H1 (cell line): ENCODE data around the gene HACL1. TPM values are rescaled to one million over a fixed set of nuclear protein-coding genes. Genes with fewer than 3 reads are reported as not detected.

Source experiments
- CTCF ChIA-PET: fragments of 300-600 bp; sonication (Branson Sonifier 250); formaldehyde crosslinking; loops from one replicate; lab custom pipeline; 2021; ENCODE audit not compliant: partially characterized antibody; lab: Charles Lee
- POLR2A ChIA-PET: fragments of 300-600 bp; sonication (Branson Sonifier 250); formaldehyde crosslinking; loops from one replicate; lab custom pipeline; 2021; ENCODE audit warnings: inconsistent platforms; ENCODE audit not compliant: partially characterized antibody; lab: Charles Lee
- DNase-seq, 2 experiments: peaks; one replicate each; pipeline versions ENCODE4 v3.0.0 to v3.0.0-alpha.2; 2010 to 2022; ENCODE audit warnings: low spot score in 2 of 2, low read depth in 1 of 2, mixed read lengths in 1 of 2
- FAIRE-seq: peaks from 2 replicates; lab custom pipeline; 2011; peaks lifted over from hg19 to GRCh38; lab: Jason Lieb, UNC
- H2AFZ ChIP-seq: 2 replicates; pipeline ENCODE4 v1.8.1; 2012; ENCODE audit warnings: low read length, inconsistent platforms
- H2AK5ac ChIP-seq: 2 replicates; pipeline ENCODE4 v1.6.1; 2013; ENCODE audit warnings: low read depth, low read length
- H2BK120ac ChIP-seq: replicated peaks from 2 replicates; pipeline ENCODE3; 2013; ENCODE audit warnings: low read depth, low read length, inconsistent platforms
- H2BK12ac ChIP-seq: 2 replicates; pipeline ENCODE4 v1.6.1; 2013; ENCODE audit warnings: low read depth, low read length
- H2BK15ac ChIP-seq: 2 replicates; pipeline ENCODE4 v1.6.1; 2013; ENCODE audit warnings: low read length
- H2BK20ac ChIP-seq: 2 replicates; pipeline ENCODE4 v1.6.1; 2013; ENCODE audit warnings: low read length
- H2BK5ac ChIP-seq: 2 replicates; pipeline ENCODE4 v1.6.1; 2013; ENCODE audit warnings: low read depth, low read length
- H3K14ac ChIP-seq: 2 replicates; pipeline ENCODE4 v1.6.1; 2013; ENCODE audit warnings: inconsistent platforms; ENCODE audit not compliant: insufficient read length
- H3K18ac ChIP-seq: 2 replicates; pipeline ENCODE4 v1.6.1; 2013; ENCODE audit warnings: low read length; ENCODE audit errors: extremely low read depth
- H3K23ac ChIP-seq: 2 replicates; pipeline ENCODE4 v1.6.1; 2013; ENCODE audit warnings: inconsistent platforms; ENCODE audit not compliant: insufficient read length
- H3K23me2 ChIP-seq: 2 replicates; pipeline ENCODE4 v1.6.1; 2013; ENCODE audit warnings: low read depth, low read length
- H3K27ac ChIP-seq: 2 replicates; pipeline ENCODE4 v1.6.1; 2011; ENCODE audit warnings: low read depth, low read length, inconsistent platforms
- H3K27me3 ChIP-seq, 4 experiments: replicated peaks in 1 of 4; 1 replicate in 1 of 4; 2 replicates in 3 of 4; pipeline versions ENCODE4 v1.6.1 to v1.8.1; 2011 to 2013; ENCODE audit warnings: low read length in 3 of 4, mild to moderate bottlenecking in 3 of 4, inconsistent platforms in 2 of 4, mixed read lengths in 2 of 4, moderate library complexity in 1 of 4; ENCODE audit not compliant: control insufficient read depth in 3 of 4, insufficient read depth in 3 of 4; ENCODE audit errors: extremely low read depth in 1 of 4
- H3K36me3 ChIP-seq, 4 experiments: 2 replicates each; pipeline versions ENCODE4 v1.6.1 to v1.8.1; 2011 to 2013; ENCODE audit warnings: mild to moderate bottlenecking in 4 of 4, low read length in 3 of 4, moderate library complexity in 2 of 4, control low read depth in 1 of 4, inconsistent platforms in 1 of 4; ENCODE audit not compliant: insufficient read depth in 4 of 4, control insufficient read depth in 2 of 4
- H3K4ac ChIP-seq: replicated peaks from 2 replicates; pipeline ENCODE3; 2013; ENCODE audit warnings: low read length, low read depth, mixed read lengths, inconsistent platforms; ENCODE audit not compliant: insufficient read length
- H3K4me1 ChIP-seq, 4 experiments: replicated peaks in 1 of 4; 1 replicate in 1 of 4; 2 replicates in 3 of 4; pipeline versions ENCODE4 v1.6.1 to v1.8.1; 2011 to 2013; ENCODE audit warnings: low read length in 3 of 4, inconsistent platforms in 2 of 4, mixed read lengths in 1 of 4; ENCODE audit not compliant: insufficient read depth in 4 of 4, control insufficient read depth in 3 of 4
- H3K4me2 ChIP-seq, 2 experiments: 2 replicates each; pipeline versions ENCODE4 v1.6.1 to v1.8.1; 2011 to 2013; ENCODE audit warnings: low read depth in 2 of 2, low read length in 2 of 2, control low read depth in 1 of 2, inconsistent platforms in 1 of 2, mild to moderate bottlenecking in 1 of 2; ENCODE audit not compliant: insufficient read depth in 1 of 2
- H3K4me3 ChIP-seq, 4 experiments: fragments of 200-600, 300-600 bp in 1 of 4; sonication (generic), shearing (Covaris generic), sonication (Bioruptor Twin) in 1 of 4; 2 replicates each; pipeline versions ENCODE4 v1.5.1 to v1.8.1; 2011 to 2016; ENCODE audit warnings: low read length in 4 of 4, low read depth in 3 of 4, control low read depth in 2 of 4, inconsistent platforms in 2 of 4, mild to moderate bottlenecking in 2 of 4, mixed read lengths in 1 of 4, moderate library complexity in 1 of 4; ENCODE audit not compliant: insufficient read depth in 2 of 4; ENCODE audit errors: extremely low read depth in 1 of 4
- H3K56ac ChIP-seq: replicated peaks from 2 replicates; pipeline ENCODE3; 2013; ENCODE audit warnings: low read depth, mild to moderate bottlenecking, mixed read lengths, low read length, inconsistent platforms; ENCODE audit not compliant: insufficient read length
- H3K79me1 ChIP-seq: 2 replicates; pipeline ENCODE4 v1.6.1; 2013; ENCODE audit warnings: low read depth, low read length, control low read depth
- H3K79me2 ChIP-seq, 2 experiments: 2 replicates each; pipeline versions ENCODE4 v1.6.1 to v1.8.1; 2012 to 2013; ENCODE audit warnings: low read length in 2 of 2, mild to moderate bottlenecking in 2 of 2, inconsistent platforms in 1 of 2; ENCODE audit not compliant: insufficient read depth in 2 of 2, control insufficient read depth in 1 of 2
- H3K9ac ChIP-seq, 4 experiments: replicated peaks in 1 of 4; 1 replicate in 1 of 4; 2 replicates in 3 of 4; pipeline versions ENCODE4 v1.6.1 to v1.8.1; 2011 to 2013; ENCODE audit warnings: low read depth in 3 of 4, low read length in 3 of 4, control low read depth in 2 of 4, mild to moderate bottlenecking in 2 of 4, moderate library complexity in 2 of 4, inconsistent platforms in 1 of 4; ENCODE audit errors: extremely low read depth in 1 of 4
- H3K9me3 ChIP-seq, 2 experiments: 2 replicates each; pipeline versions ENCODE4 v1.6.1 to v1.8.1; 2012 to 2013; ENCODE audit warnings: mild to moderate bottlenecking in 2 of 2, moderate library complexity in 2 of 2, control low read depth in 1 of 2, inconsistent platforms in 1 of 2, low read depth in 1 of 2, low read length in 1 of 2, mixed read lengths in 1 of 2; ENCODE audit not compliant: insufficient read depth in 2 of 2
- H4K20me1 ChIP-seq, 2 experiments: replicated peaks in 1 of 2; 2 replicates each; pipeline versions ENCODE3 to v1.8.1; 2011 to 2013; ENCODE audit warnings: inconsistent platforms in 2 of 2, low read length in 2 of 2, mild to moderate bottlenecking in 1 of 2; ENCODE audit not compliant: insufficient read depth in 2 of 2, control insufficient read depth in 1 of 2
- H4K5ac ChIP-seq: 2 replicates; pipeline ENCODE4 v1.6.1; 2013; ENCODE audit warnings: low read length, low read depth, mixed read lengths, inconsistent platforms; ENCODE audit not compliant: insufficient read length
- H4K8ac ChIP-seq: 2 replicates; pipeline ENCODE4 v1.8.0; 2013; ENCODE audit warnings: mild to moderate bottlenecking, moderate library complexity, low read length, inconsistent platforms; ENCODE audit not compliant: insufficient read depth; ENCODE audit errors: extremely low read depth
- H4K91ac ChIP-seq: replicated peaks from 2 replicates; pipeline ENCODE3; 2013; ENCODE audit warnings: low read length, mixed read lengths, inconsistent platforms; ENCODE audit not compliant: insufficient read length
- ATF2 ChIP-seq: IDR thresholded peaks from 2 replicates; pipeline ENCODE4 v1.6.1; 2012; ENCODE audit warnings: low read length, inconsistent platforms
- BRCA1 ChIP-seq: IDR thresholded peaks from 2 replicates; pipeline ENCODE4 v1.6.1; 2012; ENCODE audit warnings: low read depth, low read length, improper control_type of control experiment
- CTBP2 ChIP-seq: IDR thresholded peaks from 2 replicates; pipeline ENCODE4 v1.7.0; 2011; ENCODE audit warnings: borderline replicate concordance, mild to moderate bottlenecking, moderate library complexity, mixed read lengths, low read length; ENCODE audit not compliant: insufficient read depth, insufficient read length
- HDAC6 ChIP-seq: IDR thresholded peaks from one replicate; pipeline ENCODE4 v1.7.1; 2012; ENCODE audit warnings: low read depth, mild to moderate bottlenecking, inconsistent platforms, low read length, moderate library complexity
- JUND ChIP-seq: IDR thresholded peaks from 2 replicates; pipeline ENCODE4 v1.6.1; 2011; ENCODE audit warnings: mild to moderate bottlenecking, improper control_type of control experiment, low read length
- RFX5 ChIP-seq: IDR thresholded peaks from 2 replicates; pipeline ENCODE4 v1.6.1; 2011; ENCODE audit warnings: low read depth, low read length, improper control_type of control experiment, borderline replicate concordance
- RXRA ChIP-seq: IDR thresholded peaks from 2 replicates; pipeline ENCODE4 v1.6.1; 2011; ENCODE audit warnings: low read depth, mild to moderate bottlenecking, low read length, moderate library complexity; ENCODE audit not compliant: insufficient read depth
- SIN3A ChIP-seq, 2 experiments: IDR thresholded peaks in 1 of 2; conservative IDR thresholded peaks in 1 of 2; 2 replicates each; pipeline ENCODE4 v1.6.1; 2011 to 2012; ENCODE audit warnings: low read length in 2 of 2, improper control_type of control experiment in 1 of 2, low read depth in 1 of 2, mild to moderate bottlenecking in 1 of 2
- SP2 ChIP-seq: IDR thresholded peaks from 2 replicates; pipeline ENCODE4 v1.6.1; 2012; ENCODE audit warnings: mild to moderate bottlenecking, low read length, inconsistent platforms
- SRF ChIP-seq: IDR thresholded peaks from 2 replicates; pipeline ENCODE4 v1.6.1; 2011; ENCODE audit warnings: mild to moderate bottlenecking, low read depth, low read length, moderate library complexity
- TAF7 ChIP-seq: optimal IDR thresholded peaks from 2 replicates; pipeline ENCODE3; 2011; ENCODE audit warnings: low read depth, mild to moderate bottlenecking, inconsistent platforms, low read length, moderate library complexity, borderline replicate concordance
- TEAD4 ChIP-seq: IDR thresholded peaks from 2 replicates; pipeline ENCODE4 v1.6.1; 2012; ENCODE audit warnings: low read depth, low read length, inconsistent platforms, mixed read lengths
- WGBS, 2 experiments: shearing (Covaris generic) in 1 of 2; methylation state at CpG; one replicate each; pipeline versions ENCODE4 v1.1.6 to v1.1.7; 2013 to 2015; ENCODE audit warnings: low lambda C conversion rate in 2 of 2, mixed read lengths in 2 of 2, inconsistent platforms in 1 of 2, low coverage in 1 of 2, missing lambda C conversion rate in 1 of 2; ENCODE audit not compliant: insufficient replicate concordance in 2 of 2, insufficient coverage in 1 of 2, insufficient read length in 1 of 2; ENCODE audit errors: extremely low coverage in 1 of 2, missing lambda C conversion rate in 1 of 2; 5-methylcytosine and 5-hydroxymethylcytosine counted together
- polyA plus RNA-seq, 7 experiments: library from polyadenylated mRNA; depleted of rRNA in 3 of 7; stranded (reverse) in 5 of 7; unstranded in 2 of 7; fragments of >200 nt in 5 of 7; fragments of 200-250 nt in 2 of 7; gene quantifications; 1 replicate in 5 of 7; 2 replicates in 1 of 7; 4 replicates in 1 of 7; pipeline versions ENCODE4 v1.2.1 to v1.2.3, GENCODE V29; 2011 to 2013; ENCODE audit warnings: missing spikeins in 2 of 7, mixed read lengths in 2 of 7
- total RNA-seq: library from RNA; stranded (reverse); fragmentation: NEBNext Ultra II Directional; extraction: Animal tissue kit (Norgen Biotek cat#: 25700); gene quantifications from 2 replicates; pipeline ENCODE4 v1.2.1, GENCODE V29; 2021

Gene HACL1
- total and polyA plus RNA-seq, 2 of the 8 experiments (the other 6 are each of a cell fraction or from before 2014, with no cell fraction given) = 38.2 to 46.0 TPM

GRCh38 chr3:15513116-15513515 lies 88.3 kb downstream of the HACL1 start:
- H3K4me3 ChIP-seq = no peak overlapping the region
- no peaks in the 10 kb centered on the region for H3K36me3 ChIP-seq
- no peak overlapping the region for H4K8ac ChIP-seq
- no peaks in the 10 kb centered on the region for H3K23me2 ChIP-seq
- no peak overlapping the region for H2BK5ac ChIP-seq
- no peaks in the 10 kb centered on the region for H3K27me3 ChIP-seq
- no peaks in the 10 kb centered on the region for H3K79me2 ChIP-seq
- 89% methylated on average over 7 of the region's 7 CpGs; no CpG with 5 or more reads in 1 of the 2 experiments for WGBS, 2 experiments
- 0 out of 7 replicates have a peak, but pooled peaks cover 0 to 2% (median 0%) of the 10 kb centered on the region in 4 experiments for H3K4me1 ChIP-seq
- no peak overlapping the region for H2BK120ac ChIP-seq
- H4K20me1 ChIP-seq = no peaks in the 10 kb centered on the region
- FAIRE-seq (no peak), DNase-seq (no peak)
- H2BK12ac ChIP-seq = no peak overlapping the region
- H3K27ac ChIP-seq = no peak overlapping the region
- no peak overlapping the region for H3K23ac ChIP-seq
- H3K56ac ChIP-seq = no peak overlapping the region
- no peaks in the 10 kb centered on the region; the same call in 1 of the 2 replicates for H3K79me1 ChIP-seq
- no peaks in the 10 kb centered on the region for H3K9me3 ChIP-seq
- H2BK15ac ChIP-seq = no peak overlapping the region
- CTCF ChIA-PET = interaction anchor here (0.7 to 3.5 kb wide), 3 partner anchors 10 to 42 kb away, joined by 3 to 10 read pairs (median 5); no protein-coding TSS in a partner anchor
- no peak overlapping the region for H3K4ac ChIP-seq
- H4K91ac ChIP-seq = no peak overlapping the region
- H3K18ac ChIP-seq = no peak overlapping the region
- H3K4me2 ChIP-seq = no peak overlapping the region
- no peak overlapping the region for H2BK20ac ChIP-seq
- no peak overlapping the region for H2AK5ac ChIP-seq
- POLR2A ChIA-PET = interaction anchor here (0.6 kb wide), 1 partner anchor 18 kb away, joined by 3 read pairs; no protein-coding TSS in a partner anchor
- no peak overlapping the region for H2AFZ ChIP-seq
- H3K9ac ChIP-seq = no peak overlapping the region
- H3K14ac ChIP-seq = no peak overlapping the region
- no peak overlapping the region for H4K5ac ChIP-seq
- TF ChIP-seq TEAD4 (no peak), SRF (no peak), BRCA1 (no peak), CTBP2 (no peak), ATF2 (no peak), JUND (no peak), HDAC6 (no peak), RXRA (no peak), RFX5 (no peak), TAF7 (no peak), SP2 (no peak), SIN3A (conservative IDR thresholded peaks at IDR 0.05 in 1 of 2, IDR thresholded peaks at IDR 0.05 in 1 of 2; ENCODE audit: low read depth in 1 of 2, low read length in 2 of 2) (no peak)
